Jurkat, Clone E6-1 (cell line): ENCODE measurements around the gene EPB41.

Source experiments
- DNase-seq: peaks from one replicate; pipeline ENCODE4 v3.0.0-alpha.2; 2011; ENCODE audit warnings: low read depth, low spot score
- H3K4me3 ChIP-seq: 2 replicates; pipeline ENCODE4 v1.5.1; 2011; ENCODE audit warnings: mild to moderate bottlenecking, low read length, control low read depth, moderate library complexity

EPB41 gene

DNA sequence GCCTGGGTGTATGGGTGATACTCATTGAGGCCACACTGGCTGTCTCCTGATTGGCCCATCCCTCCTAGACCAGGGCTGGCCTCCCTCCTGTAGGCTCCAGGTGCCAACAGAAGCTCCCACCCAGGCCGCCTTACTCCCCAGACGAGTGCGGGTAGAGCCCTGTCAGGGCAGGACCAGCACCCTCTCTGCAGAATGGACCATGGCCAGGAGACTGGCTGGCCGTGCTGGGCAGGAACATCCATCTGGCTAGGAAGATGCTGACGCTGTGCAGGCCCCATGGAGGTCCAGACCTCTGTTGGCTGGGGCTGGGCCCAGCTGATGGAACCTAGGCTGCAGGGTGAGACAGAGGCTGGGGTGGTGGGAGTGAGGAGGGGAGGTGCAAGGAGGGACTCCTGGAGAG, 25.0 kb upstream of the EPB41 start:
- DNase-seq: no peak
- H3K4me3 ChIP-seq: no peak overlapping the region

DNA sequence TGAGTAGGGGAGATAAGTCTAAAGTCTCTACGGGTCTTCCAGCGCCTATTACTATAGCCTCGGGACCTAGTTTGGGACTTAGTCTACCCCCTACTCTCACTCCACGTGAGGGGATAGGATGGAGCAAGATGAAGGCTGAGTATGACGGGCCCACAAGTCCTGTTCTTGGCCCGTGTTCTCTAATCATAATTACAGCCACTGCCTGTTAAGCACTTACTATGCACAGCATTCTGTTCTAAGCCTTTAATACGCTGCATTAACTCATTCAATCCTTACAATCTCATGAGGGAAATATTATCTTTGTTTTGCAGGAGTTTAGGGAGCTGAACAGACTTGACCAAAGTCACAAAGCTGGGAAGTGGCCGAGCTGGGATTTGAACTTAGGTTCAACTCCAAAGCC, 23.9 kb upstream of the EPB41 start:
- H3K4me3 ChIP-seq: no peak overlapping the region
- DNase-seq: no peak

DNA sequence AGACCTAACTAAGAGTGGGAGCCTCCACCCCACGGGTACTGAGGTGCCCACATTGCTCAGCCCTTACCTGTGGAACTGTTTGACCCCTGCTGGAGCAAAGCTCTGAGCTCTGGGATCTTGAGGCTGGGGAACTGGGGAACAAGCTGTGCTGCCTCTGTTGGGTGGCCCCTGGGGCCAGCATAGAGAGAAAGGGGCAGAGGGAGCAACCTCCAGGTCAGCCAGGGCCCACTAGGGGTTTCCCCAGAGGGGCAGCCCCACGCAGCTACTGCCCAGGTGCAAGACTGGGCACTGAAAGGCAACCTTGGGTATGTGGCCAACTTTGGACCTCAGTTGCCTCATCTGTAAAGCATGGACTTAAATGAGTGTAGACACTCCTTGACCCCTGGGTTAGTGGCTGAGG, 23.5 kb upstream of the EPB41 start:
- no peak for DNase-seq
- no peak overlapping the region for H3K4me3 ChIP-seq

DNA sequence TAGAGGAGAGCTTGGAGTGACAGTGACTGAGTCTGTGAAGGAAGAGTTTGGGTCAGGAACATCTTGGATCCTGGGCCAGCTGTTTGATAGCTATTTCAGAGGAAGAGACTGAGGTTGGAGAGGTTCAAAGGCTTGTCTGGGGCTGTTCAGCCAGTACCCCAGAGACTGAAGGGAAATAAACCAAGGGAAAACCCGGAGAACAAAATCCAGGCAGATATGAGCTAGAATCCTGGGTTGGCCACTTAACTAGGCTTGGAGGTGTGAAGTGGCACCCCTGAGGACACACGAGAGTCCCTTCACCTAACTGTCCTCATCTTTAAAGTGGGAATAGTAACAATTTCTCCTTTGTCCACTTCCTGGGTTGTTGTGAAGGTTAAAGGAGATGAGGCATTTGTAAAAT, 23.1 kb upstream of the EPB41 start:
- no peak overlapping the region for H3K4me3 ChIP-seq

DNA sequence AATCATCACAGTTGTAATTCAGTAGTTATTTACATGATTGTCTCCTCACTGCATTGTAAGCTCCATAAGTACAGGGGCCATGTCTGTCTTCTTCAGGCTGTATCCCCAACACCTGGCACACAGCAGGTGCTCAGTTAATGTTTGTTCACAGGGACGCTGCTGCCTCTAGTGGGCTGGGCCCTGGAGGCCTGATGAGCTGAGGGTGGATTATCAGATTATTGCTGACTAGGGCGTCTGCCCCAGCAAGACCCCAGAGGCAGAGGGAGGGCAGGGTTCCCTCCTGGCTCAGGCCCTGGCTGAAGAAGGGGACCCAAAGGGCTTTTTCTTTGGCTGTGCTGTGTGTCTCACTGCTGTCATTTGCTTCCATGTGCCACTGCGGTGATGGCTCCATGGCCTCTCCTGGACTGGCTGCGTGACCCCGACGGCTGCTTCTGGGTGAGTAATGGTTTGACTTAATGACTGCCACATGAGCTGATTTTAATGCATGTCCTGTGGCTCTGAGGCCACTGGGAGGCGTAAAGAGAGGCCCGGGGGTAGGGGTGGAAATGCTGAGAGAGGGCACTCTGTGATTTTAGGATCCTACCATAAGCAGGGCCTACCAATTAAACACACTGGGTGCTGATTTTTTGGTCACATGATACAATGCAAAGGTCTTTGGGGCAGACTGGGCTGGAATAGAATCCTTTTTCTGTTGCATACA, 20.8 kb upstream of the EPB41 start:
- H3K4me3 ChIP-seq: no peak overlapping the region
- DNase-seq: no peak

More for the DNA sequence above, 23.1 kb upstream of the EPB41 start:
- no peak for DNase-seq

DNA sequence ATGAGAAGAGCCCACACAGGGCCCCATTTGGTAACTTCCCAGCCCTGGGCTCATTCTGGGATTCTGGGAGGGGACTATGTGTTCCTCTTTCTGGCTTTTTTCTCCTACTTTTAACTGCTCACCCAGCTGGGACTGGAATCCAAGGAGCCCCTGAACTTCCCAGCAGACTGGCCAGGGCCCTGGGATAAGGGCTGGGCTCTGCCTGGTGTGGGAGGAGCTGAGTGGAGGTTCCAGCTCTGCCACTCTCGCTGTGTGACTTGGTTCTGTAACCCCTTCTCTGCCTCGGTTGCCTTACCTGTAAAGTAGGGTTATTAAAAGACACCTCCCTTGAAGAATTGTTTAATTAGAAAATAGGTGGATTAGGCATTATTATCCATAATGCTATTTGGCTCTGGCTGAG, 19.6 kb upstream of the EPB41 start:
- no peak overlapping the region for H3K4me3 ChIP-seq
- DNase-seq: no peak

DNA sequence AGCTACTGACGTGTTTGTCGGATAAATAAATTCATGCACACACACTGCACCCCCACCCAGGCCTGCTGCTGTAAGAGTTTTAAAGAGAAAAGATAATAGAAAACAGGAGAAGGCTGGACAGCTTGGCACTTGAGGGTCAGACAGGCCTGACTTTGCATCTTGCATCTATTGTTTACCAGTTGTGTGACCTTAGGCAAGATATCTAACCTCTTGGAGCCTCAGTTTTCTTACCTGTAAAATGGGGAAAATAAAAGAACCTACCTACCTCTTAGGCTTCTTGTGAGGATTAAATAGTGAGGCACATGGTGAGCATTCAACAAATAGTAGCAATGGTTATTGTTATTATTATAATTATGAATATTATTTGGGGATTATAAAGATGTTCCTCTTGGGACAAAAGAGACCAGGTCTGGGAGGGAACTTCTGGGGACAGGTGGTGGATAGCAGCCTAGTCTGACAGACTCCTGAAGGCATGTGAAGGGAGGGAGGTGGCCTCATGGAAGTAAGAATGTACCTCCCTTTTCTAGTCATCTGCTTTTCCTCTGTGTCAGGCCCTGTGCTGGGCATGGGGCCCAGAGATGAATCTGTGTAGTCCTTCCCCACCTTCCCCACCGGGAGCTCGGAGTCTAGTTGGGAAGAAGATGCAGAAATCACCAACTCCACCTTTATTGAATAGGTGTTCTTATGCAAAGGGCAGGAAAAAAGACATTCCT, 18.3 kb upstream of the EPB41 start:
- no peak overlapping the region for H3K4me3 ChIP-seq
- no peak for DNase-seq

DNA sequence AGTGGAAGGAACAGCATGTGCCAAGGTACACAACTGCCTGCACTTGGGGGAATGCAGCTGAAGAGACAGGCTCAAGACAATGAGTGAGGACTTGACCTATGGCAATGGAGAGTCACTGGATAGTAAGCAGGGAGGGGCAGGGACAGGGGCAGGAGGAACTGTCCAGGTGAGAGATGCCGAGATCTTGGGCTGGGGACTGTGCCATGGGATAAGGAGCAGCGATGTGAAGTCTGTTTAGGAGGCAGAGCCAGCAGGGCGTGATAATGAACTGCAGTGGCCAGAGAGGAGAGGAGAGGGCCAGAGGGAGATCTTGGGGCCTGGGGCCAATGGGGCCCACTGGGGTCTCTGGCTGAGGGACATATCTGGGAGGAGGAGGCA, 17.8 kb upstream of the EPB41 start:
- no peak for DNase-seq
- H3K4me3 ChIP-seq: no peak overlapping the region

DNA sequence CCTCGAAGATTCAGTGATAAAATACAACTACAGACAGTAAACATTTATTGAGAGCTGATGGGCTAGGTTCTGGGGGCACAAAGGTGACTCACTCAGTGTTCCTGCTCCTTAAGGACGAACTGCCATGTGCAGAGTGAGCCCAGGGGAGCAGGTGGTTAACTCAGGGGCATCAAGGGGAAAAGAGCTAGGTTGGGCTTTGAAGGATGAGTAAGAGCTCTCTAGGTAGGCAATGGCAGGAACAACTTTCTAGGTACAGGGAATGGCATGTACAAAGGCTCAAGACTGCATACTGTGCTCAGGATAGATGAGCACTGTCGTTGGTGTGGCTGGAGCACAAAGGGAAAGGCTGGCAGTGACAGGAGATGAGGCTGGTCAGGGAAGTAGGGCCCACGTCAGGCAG, 16.6 kb upstream of the EPB41 start:
- DNase-seq: no peak
- no peak overlapping the region for H3K4me3 ChIP-seq

DNA sequence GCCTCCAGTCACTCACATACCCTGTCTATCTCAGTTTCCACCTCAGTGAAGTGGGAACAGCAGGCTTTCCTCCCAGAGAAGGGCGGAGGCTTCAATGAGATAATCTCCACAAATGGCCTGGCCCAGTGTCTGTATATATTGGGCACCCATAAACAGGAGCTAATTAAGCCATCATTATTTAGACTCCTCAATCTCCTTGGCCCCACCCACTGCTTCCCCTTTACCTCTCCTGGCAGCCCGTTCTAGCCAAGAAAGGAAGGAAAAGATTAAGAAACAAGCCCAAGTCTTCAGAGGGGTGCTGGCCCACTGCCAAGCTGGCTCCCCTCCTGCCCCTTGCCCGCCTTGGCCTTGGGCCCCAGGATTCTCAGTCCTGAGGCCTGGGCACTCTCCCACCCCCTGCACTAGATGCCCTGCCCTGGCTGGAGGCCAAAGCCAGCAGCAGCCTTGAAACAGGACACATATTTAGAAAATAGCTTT, 15.9 kb upstream of the EPB41 start:
- no peak overlapping the region for H3K4me3 ChIP-seq
- DNase-seq: no peak

DNA sequence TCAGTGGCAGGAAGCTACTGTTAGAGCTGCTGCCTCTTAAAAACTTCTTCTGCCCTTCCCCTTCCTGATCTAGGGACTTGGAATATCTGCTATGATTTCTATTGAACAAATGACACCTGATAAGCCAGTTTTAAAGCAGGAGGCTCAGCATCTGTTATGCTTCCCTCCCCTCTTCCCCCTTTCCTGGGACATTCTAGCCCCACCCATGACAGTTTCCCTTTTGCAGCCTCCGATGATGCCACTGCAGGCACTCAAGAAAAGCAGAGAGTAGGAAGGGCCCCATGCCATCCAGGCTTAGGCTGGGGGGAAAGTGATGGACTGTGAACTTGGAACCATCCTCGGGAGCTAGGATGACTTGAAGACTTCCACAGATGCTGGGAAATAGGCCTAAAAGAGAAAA, 15.1 kb upstream of the EPB41 start:
- no peak for DNase-seq
- no peak overlapping the region for H3K4me3 ChIP-seq

DNA sequence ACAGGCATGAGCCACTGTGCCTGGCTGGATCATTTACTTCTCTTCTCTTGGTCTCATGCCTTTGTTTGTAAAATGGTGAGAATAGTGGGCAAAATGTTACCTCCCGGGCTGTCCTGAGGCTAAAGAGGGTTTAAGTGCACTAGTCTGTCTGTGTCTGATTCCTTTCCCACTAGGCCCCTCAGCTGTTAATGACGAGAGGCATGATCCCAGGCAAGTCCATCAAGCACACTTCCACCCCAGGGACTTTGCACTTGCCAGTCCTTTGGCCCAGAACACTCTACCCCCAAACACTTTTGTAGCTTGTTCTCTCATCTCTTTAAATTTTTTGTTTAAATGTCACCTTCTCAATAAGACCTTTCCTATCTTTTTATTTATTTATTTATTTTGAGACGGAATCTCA, 13.8 kb upstream of the EPB41 start:
- no peak overlapping the region for H3K4me3 ChIP-seq
- DNase-seq: no peak

DNA sequence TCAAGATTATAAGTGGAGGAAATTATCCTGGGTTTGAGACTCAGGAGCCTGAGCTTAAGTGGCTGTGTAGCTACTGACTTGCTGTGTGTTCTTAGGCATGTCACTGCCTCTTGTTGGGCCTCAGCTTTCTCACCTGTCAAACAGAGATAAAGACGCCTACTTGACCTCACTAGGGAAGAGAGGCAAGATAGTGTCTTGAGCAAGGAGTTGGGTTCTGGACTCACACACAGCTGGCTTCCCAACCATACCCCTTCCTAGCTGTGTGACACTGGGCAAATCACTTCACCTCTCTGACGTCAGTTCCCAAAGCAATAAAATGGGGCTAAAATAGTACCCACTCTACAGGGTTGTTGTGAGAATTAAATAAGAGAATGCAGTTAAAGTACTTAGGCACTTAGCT, 11.6 kb upstream of the EPB41 start:
- DNase-seq: no peak
- H3K4me3 ChIP-seq: no peak overlapping the region

DNA sequence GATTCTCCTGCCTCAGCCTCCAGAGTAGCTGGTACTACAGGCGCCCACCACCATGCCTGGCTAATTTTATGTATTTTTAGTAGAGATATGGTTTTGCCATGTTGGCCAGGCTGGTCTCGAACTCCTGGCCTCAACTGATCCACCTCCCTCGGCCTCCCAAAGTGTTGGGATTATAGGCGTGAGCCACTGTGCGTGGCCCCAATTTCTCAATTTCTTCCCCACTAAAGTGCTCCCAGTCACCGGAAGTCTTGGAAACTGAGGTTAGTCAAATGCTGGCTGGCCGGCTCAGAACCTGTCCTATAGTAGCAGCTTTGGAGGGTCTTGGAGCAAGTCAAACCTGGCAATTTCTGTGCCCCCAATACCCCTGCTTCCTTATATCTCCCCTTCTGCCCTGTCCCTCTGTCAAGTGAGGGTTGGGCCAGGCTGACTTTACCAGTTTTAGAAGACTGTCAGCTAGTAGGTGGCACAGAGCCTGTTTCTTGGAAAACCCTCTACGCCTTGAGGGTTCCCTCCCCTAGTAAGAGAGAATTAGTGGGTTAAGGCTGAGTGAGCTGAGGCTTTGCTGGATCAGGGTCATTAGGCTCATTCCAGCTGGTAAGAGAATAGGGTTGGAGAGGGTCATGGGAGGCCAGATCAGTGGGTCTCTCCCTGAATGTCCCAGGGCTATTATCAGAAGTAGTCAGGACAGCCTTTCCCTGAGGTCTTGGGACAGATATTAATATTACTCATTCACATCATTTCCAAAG, 8.3 kb upstream of the EPB41 start:
- H3K4me3 ChIP-seq: no peak overlapping the region
- no peak for DNase-seq

DNA sequence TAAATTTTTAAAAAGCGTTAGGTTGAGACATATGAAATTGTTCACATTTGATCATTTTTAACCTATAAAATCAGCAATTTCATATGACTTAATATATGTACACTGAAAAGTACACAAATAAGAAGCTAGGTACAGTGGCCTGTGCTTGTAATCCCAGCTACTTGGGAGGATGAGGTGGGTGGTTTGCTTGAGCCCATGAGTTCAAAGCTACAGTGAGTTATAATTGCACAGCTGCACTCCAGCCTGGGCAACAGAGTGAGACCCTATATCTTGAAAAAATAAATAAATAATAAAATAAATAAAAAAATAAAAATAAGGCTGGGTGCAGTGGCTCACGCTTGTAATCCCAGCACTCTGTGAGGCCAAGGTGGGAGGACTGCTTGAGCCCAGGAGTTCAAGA, 5.2 kb upstream of the EPB41 start:
- H3K4me3 ChIP-seq: no peak overlapping the region
- no peak for DNase-seq

DNA sequence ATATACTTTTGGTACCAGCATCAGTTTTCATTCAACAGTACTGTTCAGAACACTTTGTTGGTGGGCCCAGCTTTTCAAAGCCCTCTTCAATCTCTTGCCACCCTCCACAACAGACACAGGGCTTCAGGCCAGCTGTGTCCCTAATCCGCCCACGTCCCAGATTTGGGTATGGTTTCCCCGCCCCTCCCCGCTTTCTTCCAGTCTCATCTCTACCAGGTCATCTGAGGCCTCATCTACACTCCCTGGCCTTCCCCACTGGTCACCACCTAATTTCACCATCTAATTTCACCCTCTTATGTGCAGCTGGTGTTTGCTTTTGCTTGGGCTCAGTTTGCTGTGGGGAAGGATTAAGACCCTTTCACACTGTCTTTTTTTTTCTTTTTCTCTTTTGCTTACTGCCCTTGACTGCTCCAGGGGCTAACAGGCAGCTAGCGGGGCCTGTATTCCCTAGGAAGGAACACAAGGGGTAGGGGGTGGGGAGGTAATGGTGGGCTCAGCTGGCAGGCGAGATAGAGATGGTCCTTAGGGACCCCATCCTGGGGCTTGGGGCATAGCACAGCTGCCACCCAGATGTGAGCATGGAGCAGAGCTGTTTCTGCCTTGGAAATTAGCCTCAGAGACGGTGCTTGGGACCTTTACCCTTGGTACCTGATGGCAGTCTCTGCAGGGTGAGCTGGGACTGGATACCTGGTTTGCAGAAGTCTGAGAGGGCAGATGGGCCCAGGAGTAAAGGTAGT, 3.8 kb upstream of the EPB41 start:
- no peak overlapping the region for H3K4me3 ChIP-seq
- no peak for DNase-seq

DNA sequence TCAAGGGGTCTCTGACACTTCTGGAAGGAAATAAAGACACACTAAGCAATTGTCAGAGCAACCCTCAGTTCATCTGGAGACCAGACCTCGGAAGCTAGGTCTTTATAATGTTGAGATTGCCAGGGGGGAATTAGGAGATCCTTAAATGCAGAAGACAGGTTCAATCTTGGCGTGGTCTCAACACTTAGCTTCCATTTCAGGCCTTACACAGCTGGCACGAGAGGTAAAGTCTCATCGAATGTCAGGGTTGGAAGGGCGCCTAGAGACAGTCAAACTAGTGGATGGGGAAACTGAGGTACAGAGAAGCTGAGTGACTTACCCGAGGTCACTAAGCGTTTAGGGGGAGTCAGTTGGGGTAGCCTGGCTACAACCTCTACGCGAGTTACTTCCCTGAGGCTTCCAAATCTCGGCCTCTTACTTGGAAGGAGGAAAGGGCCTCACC, 562 bp upstream of the EPB41 start:
- no peak for DNase-seq
- H3K4me3 ChIP-seq: peak overlapping the region; percentile 59

DNA sequence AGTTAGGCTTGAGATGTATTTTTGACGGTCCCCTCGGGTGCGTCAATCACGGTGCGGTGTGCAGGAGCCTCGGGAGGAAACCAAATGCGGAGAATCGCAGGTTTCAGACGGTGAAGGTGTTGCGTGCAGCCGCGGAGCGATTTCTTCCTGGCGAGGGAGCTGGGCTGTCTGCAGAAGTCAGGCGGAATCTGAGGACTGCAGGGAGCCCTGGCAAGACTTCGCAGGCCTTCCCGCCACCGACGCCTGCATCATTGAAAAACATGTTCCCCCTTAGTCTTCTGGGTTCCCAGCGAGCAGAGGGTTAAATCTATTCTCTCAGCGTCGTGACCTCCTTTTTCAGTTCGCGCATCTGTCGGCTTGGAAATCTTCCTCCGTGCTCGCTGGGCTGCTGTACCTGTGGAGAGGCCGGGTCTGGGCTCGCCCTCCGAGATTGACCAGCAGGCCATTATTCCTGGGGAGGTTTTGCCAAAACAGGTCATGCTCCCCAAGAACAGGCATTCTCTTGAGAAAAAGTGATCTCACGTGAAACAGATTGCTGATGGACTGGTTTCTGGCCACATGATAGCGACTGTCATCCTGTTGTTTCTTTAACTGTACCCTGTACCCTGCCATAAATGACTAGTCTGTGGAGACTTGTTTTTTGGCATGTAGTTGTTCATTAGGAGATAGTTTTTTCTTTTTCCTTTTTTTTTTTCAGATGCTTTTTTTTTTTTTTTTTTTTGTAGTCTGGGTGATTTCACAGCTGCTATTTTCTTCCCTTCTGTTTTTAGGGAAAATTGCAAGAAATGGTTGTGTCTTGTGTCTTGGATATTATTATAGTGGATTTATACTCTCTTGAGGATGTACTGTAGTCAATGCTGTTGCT, 894 bp downstream of the EPB41 start:
- DNase-seq: peak; percentile 53
- peak overlapping the region; percentile 79 for H3K4me3 ChIP-seq

DNA sequence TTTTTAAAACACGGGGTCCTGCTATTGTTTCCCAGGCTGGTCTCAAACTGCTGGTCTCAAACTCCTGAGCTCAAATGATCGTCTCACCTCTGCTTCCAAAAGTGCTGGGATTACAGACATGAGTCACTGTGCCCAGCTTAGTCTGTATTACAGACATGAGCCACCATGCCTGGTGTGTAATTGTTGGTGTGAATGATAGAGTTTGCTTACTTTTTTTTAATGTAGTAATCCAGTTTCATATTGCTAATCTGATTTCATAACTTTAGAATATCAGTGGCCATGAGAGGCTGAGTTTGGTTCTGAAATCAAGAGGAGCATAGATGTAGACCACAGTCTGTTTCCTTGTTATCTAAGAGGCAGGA, 3.4 kb downstream of the EPB41 start:
- H3K4me3 ChIP-seq: no peak overlapping the region
- DNase-seq: no peak
